K562 (cell line): ENCODE data around the gene BICD1. TPM values are rescaled to one million over a fixed set of nuclear protein-coding genes. Genes with fewer than 3 reads are reported as not detected.
"Not testable (repeated sequence)": the region's sequence is repeated elsewhere in the genome, so short reads cannot be mapped to it uniquely, and the experiment has no call there.

Experiments
- ATAC-seq: fragments of 200-7000 bp; cut with Tn5 transposase; 3 replicates; pipeline ENCODE4 v1.9.1; 2020; ENCODE audit warnings: moderate library complexity
- BruUV-seq: library from RNA; stranded (reverse); fragments of 400-500 nt; replicated peaks from 2 replicates; lab custom pipeline; 2021; lab: Mats Ljungman, UMichigan
- CTCF ChIA-PET: fragments of 300-600 bp; formaldehyde crosslinking; extraction: SDS; loops from one replicate; lab custom pipeline; 2021; ENCODE audit warnings: low intra/inter-chr PET ratio; lab: Yijun Ruan, JAX
- POLR2A ChIA-PET: fragments of 300-600, 350-650 bp; sonication (Branson Sonifier 250); formaldehyde crosslinking; extraction: SDS; loops from one replicate; lab custom pipeline; 2021; ENCODE audit warnings: antibody characterized with exemption, inconsistent platforms; lab: Yijun Ruan, JAX
- DNase-seq, 4 experiments: peaks; one replicate each; pipeline versions ENCODE4 v3.0.0 to v3.0.0-alpha.2; 2011 to 2018; ENCODE audit warnings: low spot score in 3 of 4, mixed read lengths in 3 of 4; ENCODE audit errors: extremely low read depth in 1 of 4
- FAIRE-seq: peaks from 2 replicates; lab custom pipeline; 2011; peaks lifted over from hg19 to GRCh38; lab: Jason Lieb, UNC
- H2AFZ ChIP-seq: 2 replicates; pipeline ENCODE4 v1.6.0; 2011; ENCODE audit warnings: low read depth, low read length, control low read depth, inconsistent platforms
- H3K27ac ChIP-seq: fragments of 200-600 bp; 3 replicates; pipeline ENCODE4 v1.8.0; 2011; ENCODE audit warnings: low read depth, mild to moderate bottlenecking, control low read depth, inconsistent platforms, low read length, moderate library complexity, mixed read lengths; ENCODE audit errors: extremely low read depth
- H3K27me3 ChIP-seq, 2 experiments: fragments of 300-600 bp in 1 of 2; 2 replicates in 1 of 2; 3 replicates in 1 of 2; pipeline versions ENCODE4 v1.6.0 to v1.8.0; 2011; ENCODE audit warnings: inconsistent platforms in 2 of 2, low read length in 2 of 2, mild to moderate bottlenecking in 1 of 2, mixed read lengths in 1 of 2, moderate library complexity in 1 of 2; ENCODE audit not compliant: control insufficient read depth in 2 of 2, insufficient read depth in 2 of 2
- H3K36me3 ChIP-seq: fragments of 300-600 bp; 3 replicates; pipeline ENCODE4 v1.8.0; 2011; ENCODE audit warnings: mild to moderate bottlenecking, low read length, inconsistent platforms; ENCODE audit not compliant: control insufficient read depth, insufficient read depth
- H3K4me1 ChIP-seq, 2 experiments: fragments of 200-600 bp in 1 of 2; replicated peaks in 1 of 2; 2 replicates in 1 of 2; 3 replicates in 1 of 2; pipeline versions ENCODE4 v1.5.1 to v1.8.0; 2011; ENCODE audit warnings: inconsistent platforms in 2 of 2, low read length in 2 of 2, mild to moderate bottlenecking in 1 of 2, mixed read lengths in 1 of 2, moderate library complexity in 1 of 2; ENCODE audit not compliant: control insufficient read depth in 2 of 2, insufficient read depth in 2 of 2
- H3K4me2 ChIP-seq: 2 replicates; pipeline ENCODE4 v1.6.1; 2011; ENCODE audit warnings: low read length, control low read depth, inconsistent platforms, mixed read lengths; ENCODE audit not compliant: insufficient read depth
- H3K4me3 ChIP-seq: fragments of 200-600 bp; sonication (generic), shearing (Covaris generic); 2 replicates; pipeline ENCODE4 v1.5.1; 2016; ENCODE audit warnings: control low read depth, inconsistent platforms
- H3K79me2 ChIP-seq: fragments of 200-600 bp; 3 replicates; pipeline ENCODE4 v1.8.0; 2011; ENCODE audit warnings: low read length, inconsistent platforms; ENCODE audit not compliant: control insufficient read depth, insufficient read depth
- H3K9ac ChIP-seq, 2 experiments: 2 replicates each; pipeline versions ENCODE4 v1.6.0 to v1.6.1; 2011; ENCODE audit warnings: low read depth in 2 of 2, low read length in 2 of 2, control low read depth in 1 of 2, inconsistent platforms in 1 of 2, mild to moderate bottlenecking in 1 of 2, mixed read lengths in 1 of 2; ENCODE audit not compliant: insufficient read depth in 1 of 2
- H3K9me1 ChIP-seq: one replicate; pipeline ENCODE4 v1.6.0; 2011; ENCODE audit warnings: inconsistent platforms, mild to moderate bottlenecking, low read length, moderate library complexity; ENCODE audit not compliant: control insufficient read depth, insufficient read depth
- H3K9me3 ChIP-seq: replicated peaks from 2 replicates; pipeline ENCODE4 v1.5.1; 2011; ENCODE audit warnings: low read depth, low read length, inconsistent platforms; ENCODE audit not compliant: control insufficient read depth, insufficient read depth
- H4K20me1 ChIP-seq: replicated peaks from 2 replicates; pipeline ENCODE4 v1.6.1; 2011; ENCODE audit warnings: low read length, inconsistent platforms, mixed read lengths; ENCODE audit not compliant: control insufficient read depth, insufficient read depth
- FOXJ3 ChIP-seq: sonication (generic); formaldehyde crosslinking; IDR thresholded peaks from 2 replicates; pipeline ENCODE4 v1.4.0; 2020; ENCODE audit warnings: mild to moderate bottlenecking, missing genetic modification reagents
- POLR3A ChIP-seq: IDR thresholded peaks from 2 replicates; pipeline ENCODE4 v1.6.1; 2011; ENCODE audit warnings: borderline replicate concordance, mild to moderate bottlenecking, moderate library complexity; ENCODE audit not compliant: insufficient read length, insufficient read depth; ENCODE audit errors: extremely low read depth
- ZBED1 ChIP-seq: IDR thresholded peaks from 2 replicates; pipeline ENCODE4 v1.6.1; 2014
- ZNF24 ChIP-seq: fragments of 450-650 bp; IDR thresholded peaks from 2 replicates; pipeline ENCODE4 v1.6.1; 2016
- ZNF699 ChIP-seq: fragments of 250-450 bp; sonication (Bioruptor Pico); IDR thresholded peaks from 2 replicates; pipeline ENCODE4 v1.8.0; 2021; ENCODE audit warnings: mild to moderate bottlenecking, moderate library complexity; ENCODE audit not compliant: insufficient replicate concordance
- WGBS: fragments of 100-300 bp; shearing (Covaris generic); methylation state at CpG from one replicate; pipeline ENCODE4 v1.1.6; 2016; ENCODE audit warnings: low coverage, mixed read lengths; ENCODE audit not compliant: insufficient coverage; ENCODE audit errors: missing lambda C conversion rate; 5-methylcytosine and 5-hydroxymethylcytosine counted together
- in situ Hi-C: fragments of 300-500 bp; cut with MboI; formaldehyde crosslinking; loops from 4 replicates; pipeline ENCODE4 v1.15.0; 2018; ENCODE audit warnings: inconsistent platforms, mixed read lengths
- intact Hi-C: fragments of 100-400 bp; cut with micrococcal nuclease; formaldehyde crosslinking; loops from 2 replicates; pipeline ENCODE4 v1.14.2; 2022
- polyA plus RNA-seq, 8 experiments: library from polyadenylated mRNA; depleted of rRNA in 4 of 8; stranded (reverse) in 5 of 8; unstranded in 3 of 8; fragments of >200 nt; fragmentation: Nextera tagmentation in 2 of 8; fragmentation: Illumina TruSeq in 1 of 8; extraction: Ambion mirVana in 2 of 8; extraction: Trizol in 1 of 8; gene quantifications; 2 replicates each; pipeline versions ENCODE4 v1.2.1 to v1.2.3, GENCODE V29; 2011 to 2014; ENCODE audit warnings: inconsistent platforms in 1 of 8, missing spikeins in 1 of 8
- total RNA-seq, 7 experiments: library from RNA; depleted of rRNA in 6 of 7; stranded (reverse); fragments of >200 nt in 6 of 7; fragmentation: Illumina TruSeq in 2 of 7; extraction: Trizol in 2 of 7; gene quantifications; 2 replicates each; pipeline versions ENCODE4 v1.2.1 to v1.2.3, GENCODE V29; 2011 to 2021; ENCODE audit warnings: low replicate concordance in 1 of 7
- TF ChIP-seq, protein P1 (sequence below): fragments of 250-450 bp; sonication (Bioruptor Pico); IDR thresholded peaks from 2 replicates; pipeline ENCODE4 v1.5.0; 2021
- TF ChIP-seq, protein P2 (sequence below): fragments of 450-650 bp; formaldehyde crosslinking; IDR thresholded peaks from 2 replicates; pipeline ENCODE4 v1.4.0; 2022; ENCODE audit warnings: mild to moderate bottlenecking, moderate library complexity

The BICD1 gene
- total and polyA plus RNA-seq, 9 of the 15 experiments (the other 6 are each of a cell fraction or from before 2014, with no cell fraction given): 3.5 to 21.1 (median 12.5) TPM

- H3K36me3 ChIP-seq: no peaks in the 10 kb centered on the region
- no peak overlapping the region for H3K4me3 ChIP-seq
- H3K27ac ChIP-seq: no peak overlapping the region
- H4K20me1 ChIP-seq: no peaks in the 10 kb centered on the region
- no peak overlapping the region for H2AFZ ChIP-seq
- no peaks in the 10 kb centered on the region for H3K9me1 ChIP-seq
- no peak overlapping the region for H3K9ac ChIP-seq
- H3K4me1 ChIP-seq: no peaks in the 10 kb centered on the region; a peak in 1 of 5 replicates
- FAIRE-seq (no peak), DNase-seq (no peak), ATAC-seq (no peak)
- H3K79me2 ChIP-seq: no peaks in the 10 kb centered on the region
- no TSS peak for BruUV-seq
- no peak overlapping the region for H3K4me2 ChIP-seq
- in situ Hi-C loops: no loop called here
- H3K9me3 ChIP-seq: no peaks in the 10 kb centered on the region
- intact Hi-C loops: no loop called here
- CTCF ChIA-PET: no interaction called here
- 68% methylated on average over 3 of the region's 3 CpGs for WGBS
- POLR2A ChIA-PET: no interaction called here
- H3K27me3 ChIP-seq: no peaks in the 10 kb centered on the region
- TF ChIP-seq, protein P1, sequence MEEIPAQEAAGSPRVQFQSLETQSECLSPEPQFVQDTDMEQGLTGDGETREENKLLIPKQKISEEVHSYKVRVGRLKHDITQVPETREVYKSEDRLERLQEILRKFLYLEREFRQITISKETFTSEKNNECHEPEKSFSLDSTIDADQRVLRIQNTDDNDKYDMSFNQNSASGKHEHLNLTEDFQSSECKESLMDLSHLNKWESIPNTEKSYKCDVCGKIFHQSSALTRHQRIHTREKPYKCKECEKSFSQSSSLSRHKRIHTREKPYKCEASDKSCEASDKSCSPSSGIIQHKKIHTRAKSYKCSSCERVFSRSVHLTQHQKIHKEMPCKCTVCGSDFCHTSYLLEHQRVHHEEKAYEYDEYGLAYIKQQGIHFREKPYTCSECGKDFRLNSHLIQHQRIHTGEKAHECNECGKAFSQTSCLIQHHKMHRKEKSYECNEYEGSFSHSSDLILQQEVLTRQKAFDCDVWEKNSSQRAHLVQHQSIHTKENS (CRISPR knock-in tag): no peak
- TF ChIP-seq FOXJ3 (CRISPR knock-in tag) (no peak), ZNF24 (no peak), ZBED1 (no peak), POLR3A (no peak), ZNF699 (no peak)
- TF ChIP-seq, protein P2, sequence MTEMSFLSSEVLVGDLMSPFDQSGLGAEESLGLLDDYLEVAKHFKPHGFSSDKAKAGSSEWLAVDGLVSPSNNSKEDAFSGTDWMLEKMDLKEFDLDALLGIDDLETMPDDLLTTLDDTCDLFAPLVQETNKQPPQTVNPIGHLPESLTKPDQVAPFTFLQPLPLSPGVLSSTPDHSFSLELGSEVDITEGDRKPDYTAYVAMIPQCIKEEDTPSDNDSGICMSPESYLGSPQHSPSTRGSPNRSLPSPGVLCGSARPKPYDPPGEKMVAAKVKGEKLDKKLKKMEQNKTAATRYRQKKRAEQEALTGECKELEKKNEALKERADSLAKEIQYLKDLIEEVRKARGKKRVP (CRISPR knock-in tag): no peak
Observed at GRCh38 chr12:32230613-32230993, 124.0 kb downstream of the BICD1 start.

- BruUV-seq, H2AFZ ChIP-seq, H3K9me1 ChIP-seq, POLR2A ChIA-PET, H3K4me1 ChIP-seq, ATAC-seq, H3K9me3 ChIP-seq, H3K27me3 ChIP-seq, H4K20me1 ChIP-seq, H3K27ac ChIP-seq, H3K79me2 ChIP-seq, FAIRE-seq, H3K36me3 ChIP-seq, H3K4me2 ChIP-seq, CTCF ChIA-PET, in situ Hi-C loops, intact Hi-C loops, DNase-seq, H3K9ac ChIP-seq, H3K4me3 ChIP-seq: not testable (repeated sequence)
- WGBS: 0% methylated on average over 1 of the region's 2 CpGs
Observed at GRCh38 chr12:32231361-32231760, 124.7 kb downstream of the BICD1 start.
